SK-N-SH (cell line): ENCODE measurements around the gene OTC. TPM values are rescaled to one million over a fixed set of nuclear protein-coding genes. Genes with fewer than 3 reads are reported as not detected.

Source experiments
- CTCF ChIA-PET: fragments of 300-600, 350-600 bp; formaldehyde crosslinking; extraction: SDS; loops from one replicate; lab custom pipeline; 2021; lab: Yijun Ruan, JAX
- POLR2A ChIA-PET: fragments of 350-600 bp; sonication (Branson Sonifier 250); formaldehyde crosslinking; extraction: SDS; loops from one replicate; lab custom pipeline; 2020; ENCODE audit warnings: antibody characterized with exemption, inconsistent platforms; lab: Yijun Ruan, JAX
- DNase-seq: peaks from one replicate; pipeline ENCODE4 v3.0.0; 2012
- H2AFZ ChIP-seq: fragments of 200-600 bp; sonication (generic); 2 replicates; pipeline ENCODE4 v1.8.1; 2016; ENCODE audit warnings: antibody characterized with exemption, mild to moderate bottlenecking, low read depth
- H3F3A ChIP-seq: fragments of 200-600 bp; sonication (generic); replicated peaks from 2 replicates; pipeline ENCODE3; 2016; ENCODE audit warnings: antibody characterized with exemption, mild to moderate bottlenecking; ENCODE audit not compliant: insufficient read depth
- H3K27ac ChIP-seq, 2 experiments: fragments of 200-500 bp in 1 of 2; fragments of 200-600 bp in 1 of 2; sonication (Bioruptor generic) in 1 of 2; sonication (generic), shearing (Covaris generic) in 1 of 2; 2 replicates each; pipeline versions ENCODE4 v1.5.1 to v1.6.1; 2014 to 2016; ENCODE audit warnings: low read depth in 2 of 2, inconsistent platforms in 1 of 2, low read length in 1 of 2, mild to moderate bottlenecking in 1 of 2, mixed read lengths in 1 of 2
- H3K27me3 ChIP-seq: fragments of 200-600 bp; sonication (generic), shearing (Covaris generic); 2 replicates; pipeline ENCODE4 v1.6.1; 2016; ENCODE audit warnings: mixed run types; ENCODE audit not compliant: insufficient read depth
- H3K36me3 ChIP-seq, 2 experiments: fragments of 200-500 bp in 1 of 2; fragments of 200-600 bp in 1 of 2; sonication (Bioruptor generic) in 1 of 2; sonication (generic) in 1 of 2; replicated peaks in 1 of 2; 2 replicates each; pipeline versions ENCODE3 to v1.5.1; 2014 to 2016; ENCODE audit warnings: low read length in 1 of 2, mild to moderate bottlenecking in 1 of 2; ENCODE audit not compliant: insufficient read depth in 2 of 2, control insufficient read depth in 1 of 2
- H3K4me1 ChIP-seq, 2 experiments: fragments of 200-500 bp in 1 of 2; fragments of 200-600 bp in 1 of 2; sonication (Bioruptor generic) in 1 of 2; sonication (generic), shearing (Covaris generic) in 1 of 2; 2 replicates each; pipeline versions ENCODE4 v1.5.1 to v1.6.1; 2014 to 2016; ENCODE audit warnings: low read depth in 1 of 2, low read length in 1 of 2, mixed run types in 1 of 2; ENCODE audit not compliant: insufficient read depth in 2 of 2, control insufficient read depth in 1 of 2
- H3K4me2 ChIP-seq: fragments of 200-600 bp; sonication (generic), shearing (Covaris generic); 2 replicates; pipeline ENCODE4 v1.6.1; 2017; ENCODE audit warnings: mixed run types
- H3K4me3 ChIP-seq, 2 experiments: fragments of 200-500 bp in 1 of 2; fragments of 200-600 bp in 1 of 2; sonication (Bioruptor generic) in 1 of 2; sonication (generic), shearing (Covaris generic) in 1 of 2; 2 replicates each; pipeline versions ENCODE4 v1.5.1 to v1.8.1; 2014 to 2016; ENCODE audit warnings: low read depth in 2 of 2, inconsistent platforms in 1 of 2, low read length in 1 of 2, mild to moderate bottlenecking in 1 of 2, mixed read lengths in 1 of 2, moderate library complexity in 1 of 2
- H3K79me2 ChIP-seq: fragments of 200-600 bp; sonication (generic); 2 replicates; pipeline ENCODE4 v1.8.1; 2017; ENCODE audit warnings: mild to moderate bottlenecking; ENCODE audit not compliant: insufficient read depth
- H3K9ac ChIP-seq: fragments of 200-600 bp; sonication (generic); 2 replicates; pipeline ENCODE4 v1.6.1; 2017; ENCODE audit warnings: mixed run types
- H3K9me2 ChIP-seq: fragments of 200-600 bp; sonication (generic); 2 replicates; pipeline ENCODE4 v1.6.1; 2017; ENCODE audit warnings: mixed run types
- H3K9me3 ChIP-seq: fragments of 200-600 bp; sonication (generic); 2 replicates; pipeline ENCODE4 v1.6.1; 2017; ENCODE audit warnings: mixed run types, mild to moderate bottlenecking, moderate library complexity
- H4K20me1 ChIP-seq: fragments of 200-600 bp; sonication (generic); 2 replicates; pipeline ENCODE4 v1.6.1; 2017; ENCODE audit warnings: mild to moderate bottlenecking, mixed run types; ENCODE audit not compliant: insufficient read depth
- CTCF ChIP-seq: fragments of 200-600 bp; sonication (generic); IDR thresholded peaks from 2 replicates; pipeline ENCODE4 v1.6.1; 2017; ENCODE audit warnings: antibody characterized with exemption, mild to moderate bottlenecking, moderate library complexity
- FOSL2 ChIP-seq: IDR thresholded peaks from 2 replicates; pipeline ENCODE4 v1.4.0; 2012; ENCODE audit warnings: low read depth, mild to moderate bottlenecking, moderate library complexity, borderline replicate concordance
- FOXJ3 ChIP-seq: sonication (generic); formaldehyde crosslinking; IDR thresholded peaks from 2 replicates; pipeline ENCODE4 v1.5.1; 2020; ENCODE audit warnings: mild to moderate bottlenecking, missing genetic modification reagents
- GABPA ChIP-seq: IDR thresholded peaks from 2 replicates; pipeline ENCODE4 v1.4.0; 2012; ENCODE audit warnings: low read depth, mild to moderate bottlenecking
- GATA2 ChIP-seq: sonication (generic); formaldehyde crosslinking; IDR thresholded peaks from 2 replicates; pipeline ENCODE4 v1.5.0; 2020; ENCODE audit warnings: mild to moderate bottlenecking, missing genetic modification reagents
- JUND ChIP-seq: IDR thresholded peaks from 2 replicates; pipeline ENCODE4 v1.4.0; 2012
- MAX ChIP-seq: IDR thresholded peaks from 2 replicates; pipeline ENCODE4 v1.4.0; 2012; ENCODE audit warnings: low read depth
- MEF2A ChIP-seq: IDR thresholded peaks from 2 replicates; pipeline ENCODE4 v1.4.0; 2012; ENCODE audit warnings: low read depth, borderline replicate concordance
- MXI1 ChIP-seq: IDR thresholded peaks from 2 replicates; pipeline ENCODE4 v1.6.1; 2012; ENCODE audit warnings: mild to moderate bottlenecking, low read depth, low read length, improper control_type of control experiment
- NFIC ChIP-seq: IDR thresholded peaks from 2 replicates; pipeline ENCODE4 v1.4.0; 2012; ENCODE audit warnings: borderline replicate concordance
- PBX3 ChIP-seq: IDR thresholded peaks from 2 replicates; pipeline ENCODE4; 2012
- POLR2AphosphoS5 ChIP-seq: IDR thresholded peaks from 2 replicates; pipeline ENCODE4 v1.6.1; 2012; ENCODE audit warnings: low read depth, low read length
- RCOR1 ChIP-seq: fragments of 150-350 bp; IDR thresholded peaks from 2 replicates; pipeline ENCODE4 v1.6.1; 2017; ENCODE audit warnings: antibody characterized with exemption, low read length
- REST ChIP-seq: IDR thresholded peaks from 2 replicates; pipeline ENCODE4 v1.6.1; 2012; ENCODE audit warnings: mild to moderate bottlenecking, low read depth, low read length, moderate library complexity
- RFX5 ChIP-seq: IDR thresholded peaks from 2 replicates; pipeline ENCODE4 v1.6.1; 2012; ENCODE audit warnings: mild to moderate bottlenecking, improper control_type of control experiment, low read length
- RXRA ChIP-seq: IDR thresholded peaks from 2 replicates; pipeline ENCODE4 v1.4.0; 2012; ENCODE audit warnings: low read depth, mild to moderate bottlenecking, borderline replicate concordance
- SMC3 ChIP-seq: IDR thresholded peaks from 2 replicates; pipeline ENCODE4 v1.6.1; 2012; ENCODE audit warnings: low read depth, low read length, improper control_type of control experiment
- TAF1 ChIP-seq: IDR thresholded peaks from 2 replicates; pipeline ENCODE4 v1.6.1; 2012; ENCODE audit warnings: low read depth, mild to moderate bottlenecking, low read length, moderate library complexity, borderline replicate concordance
- TCF12 ChIP-seq: IDR thresholded peaks from 2 replicates; pipeline ENCODE4 v1.4.0; 2012
- TEAD4 ChIP-seq: IDR thresholded peaks from 2 replicates; pipeline ENCODE4 v1.4.0; 2012; ENCODE audit warnings: mild to moderate bottlenecking, borderline replicate concordance; ENCODE audit not compliant: insufficient read depth
- USF1 ChIP-seq: IDR thresholded peaks from 2 replicates; pipeline ENCODE4 v1.4.0; 2012; ENCODE audit warnings: low read depth, borderline replicate concordance
- YY1 ChIP-seq: IDR thresholded peaks from 2 replicates; pipeline ENCODE4 v1.4.0; 2012; ENCODE audit warnings: low read depth, mild to moderate bottlenecking
- polyA plus RNA-seq, 3 experiments: library from polyadenylated mRNA; depleted of rRNA; stranded (reverse); fragments of >200 nt; gene quantifications; 2 replicates each; pipeline ENCODE4 v1.2.3, GENCODE V29; 2012

The OTC gene
- polyA plus RNA-seq, 1 of the 3 experiments (the other 2 are of a cell fraction) = not detected

GRCh38 chrX:38409289-38409688 is 56.9 kb downstream of the OTC start:
- no peak for DNase-seq
- Histone ChIP-seq H3F3A (no peaks in the 10 kb centered on the region), H3K79me2 (no peaks in the 10 kb centered on the region), H3K4me2 (no peak overlapping the region), H3K4me3 (no peak overlapping the region), H3K9ac (no peak overlapping the region), H2AFZ (no peak overlapping the region), H4K20me1 (no peaks in the 10 kb centered on the region), H3K27ac (no peak overlapping the region), H3K36me3 (no peaks in the 10 kb centered on the region), H3K4me1 (no peaks in the 10 kb centered on the region; a peak in 1 of 4 replicates), H3K9me2 (no peaks in the 10 kb centered on the region), H3K9me3 (no peaks in the 10 kb centered on the region), H3K27me3 (0 out of 2 replicates have a peak, but pooled peaks cover 5% of the 10 kb centered on the region)
- CTCF ChIA-PET = no interaction called here
- TF ChIP-seq JUND (no peak), SMC3 (no peak), RCOR1 (no peak), MAX (no peak), PBX3 (no peak), FOSL2 (no peak), FOXJ3 (CRISPR knock-in tag) (no peak)
- POLR2A ChIA-PET = no interaction called here

- no peak for DNase-seq
- no peak overlapping the region for H2AFZ ChIP-seq
- H4K20me1 ChIP-seq = no peaks in the 10 kb centered on the region
- no peaks in the 10 kb centered on the region for H3K36me3 ChIP-seq
- H3K4me2 ChIP-seq = no peak overlapping the region
- H3F3A ChIP-seq = no peaks in the 10 kb centered on the region
- no peaks in the 10 kb centered on the region for H3K4me1 ChIP-seq
- H3K4me3 ChIP-seq = no peak overlapping the region
- ChIA-PET CTCF (no interaction called here), POLR2A (no interaction called here)
- no peak overlapping the region for H3K27ac ChIP-seq
- no peaks in the 10 kb centered on the region for H3K9me3 ChIP-seq
- H3K9me2 ChIP-seq = no peaks in the 10 kb centered on the region
- H3K79me2 ChIP-seq = no peaks in the 10 kb centered on the region
- H3K27me3 ChIP-seq = no peaks in the 10 kb centered on the region
- no peak overlapping the region for H3K9ac ChIP-seq
- no peak for TF ChIP-seq CTCF
- TF ChIP-seq RFX5 = no peak
- TF ChIP-seq USF1 = no peak
- TF ChIP-seq MEF2A = no peak
- TF ChIP-seq PBX3 = no peak
- no peak for TF ChIP-seq TCF12
- TF ChIP-seq GABPA = no peak
- no peak for TF ChIP-seq YY1
- no peak for TF ChIP-seq POLR2AphosphoS5
- no peak for TF ChIP-seq MXI1
- no peak for TF ChIP-seq FOXJ3 (CRISPR knock-in tag)
- no peak for TF ChIP-seq GATA2 (CRISPR knock-in tag)
- no peak for TF ChIP-seq TAF1
- TF ChIP-seq RCOR1 = no peak
- no peak for TF ChIP-seq REST
- no peak for TF ChIP-seq RXRA
- TF ChIP-seq TEAD4 = no peak
- no peak for TF ChIP-seq NFIC
Measured at GRCh38 chrX:38426785-38427184, 74.4 kb downstream of the OTC start.
